Measurements from ENCODE around the gene GRID2.

GRID2 gene

GRCh38 chr4:93710101-93710846 is 1406.5 kb downstream of the GRID2 start:
- Histone ChIP-seq H3K36me3 (ENCODE audit: insufficient read depth, low read depth, low read length) (no peaks in the 10 kb centered on the region), H3K9me3 (ENCODE audit: insufficient read depth, low read depth, low read length) (no peaks in the 10 kb centered on the region), H3K9ac (ENCODE audit: low read depth, low read length) (no peak overlapping the region), H3K27ac (ENCODE audit: low read length) (no peak overlapping the region), H3K4me1 (ENCODE audit: insufficient read depth, low read length) (no peaks in the 10 kb centered on the region), H3K27me3 (ENCODE audit: insufficient read depth, low read length) (no peaks in the 10 kb centered on the region), H3K4me3 (ENCODE audit: low read length) (no peak overlapping the region)

DNA sequence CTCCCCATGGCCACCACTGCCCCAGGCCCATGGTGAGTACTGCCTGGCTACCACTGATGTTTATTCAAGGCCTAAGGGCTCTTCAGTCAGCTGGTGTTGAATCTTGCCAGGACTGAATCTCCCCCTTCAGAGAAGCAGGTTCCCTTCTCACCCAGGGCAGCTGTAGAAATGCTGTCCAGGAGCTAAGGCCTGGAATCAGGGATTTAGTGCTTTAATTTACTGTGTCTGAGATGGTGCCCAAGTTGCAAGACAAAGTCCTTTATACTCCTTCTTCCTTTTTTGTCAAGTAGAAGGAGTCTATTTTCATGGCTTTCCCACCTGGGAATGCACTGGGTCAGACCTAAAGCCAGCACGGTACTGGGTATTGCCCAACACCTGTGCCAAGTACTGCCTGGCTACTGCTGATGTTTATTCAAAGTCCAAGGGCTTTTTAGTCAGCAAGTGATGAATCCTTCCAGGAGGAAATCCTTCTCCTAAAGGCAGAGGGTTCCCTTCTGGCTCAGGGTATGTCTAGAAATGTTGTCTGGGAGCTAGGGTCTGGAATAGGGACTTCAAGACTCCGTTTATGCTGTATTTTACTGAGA is 1407.2 kb downstream of the GRID2 start:
- Histone ChIP-seq H3K27me3 (ENCODE audit: insufficient read depth, low read length) (no peaks in the 10 kb centered on the region), H3K4me3 (ENCODE audit: low read length) (no peak overlapping the region), H3K9me3 (ENCODE audit: insufficient read depth, low read depth, low read length) (no peaks in the 10 kb centered on the region), H3K27ac (ENCODE audit: low read length) (no peak overlapping the region), H3K36me3 (ENCODE audit: insufficient read depth, low read depth, low read length) (no peaks in the 10 kb centered on the region), H3K9ac (ENCODE audit: low read depth, low read length) (no peak overlapping the region), H3K4me1 (ENCODE audit: insufficient read depth, low read length) (no peaks in the 10 kb centered on the region)

GRCh38 chr4:93718233-93718632 is 1414.5 kb downstream of the GRID2 start:
- H3K9me3 ChIP-seq (ENCODE audit: insufficient read depth, low read depth, low read length) = no peaks in the 10 kb centered on the region
- H3K27ac ChIP-seq (ENCODE audit: low read length) = no peak overlapping the region
- H3K36me3 ChIP-seq (ENCODE audit: insufficient read depth, low read depth, low read length) = no peaks in the 10 kb centered on the region
- H3K27me3 ChIP-seq (ENCODE audit: insufficient read depth, low read length) = no peaks in the 10 kb centered on the region
- no peak overlapping the region for H3K9ac ChIP-seq (ENCODE audit: low read depth, low read length)
- no peaks in the 10 kb centered on the region for H3K4me1 ChIP-seq (ENCODE audit: insufficient read depth, low read length)
- H3K4me3 ChIP-seq (ENCODE audit: low read length) = no peak overlapping the region

DNA sequence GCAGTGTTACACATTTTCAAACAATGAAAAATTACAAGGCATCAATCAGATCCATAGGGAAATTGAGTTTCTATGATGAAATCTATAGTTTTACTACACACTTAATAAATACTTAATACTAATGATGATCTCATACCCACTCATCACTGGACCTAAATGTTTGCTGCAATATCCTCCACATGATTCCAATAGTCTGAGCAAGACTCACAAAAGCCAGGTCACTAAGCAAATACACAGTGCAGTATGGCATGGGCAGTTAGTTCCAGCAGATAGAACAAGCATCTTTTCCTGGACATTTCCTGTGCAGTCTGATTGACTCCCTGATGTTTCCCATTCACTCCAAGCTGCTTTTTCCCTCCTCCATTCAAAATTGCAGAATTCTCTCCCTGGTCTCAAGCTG is 1415.8 kb downstream of the GRID2 start:
- H3K36me3 ChIP-seq (ENCODE audit: insufficient read depth, low read depth, low read length) = no peaks in the 10 kb centered on the region
- no peaks in the 10 kb centered on the region for H3K9me3 ChIP-seq (ENCODE audit: insufficient read depth, low read depth, low read length)
- H3K9ac ChIP-seq (ENCODE audit: low read depth, low read length) = no peak overlapping the region
- H3K27me3 ChIP-seq (ENCODE audit: insufficient read depth, low read length) = no peaks in the 10 kb centered on the region
- no peak overlapping the region for H3K27ac ChIP-seq (ENCODE audit: low read length)
- H3K4me3 ChIP-seq (ENCODE audit: low read length) = no peak overlapping the region
- no peaks in the 10 kb centered on the region for H3K4me1 ChIP-seq (ENCODE audit: insufficient read depth, low read length)

DNA sequence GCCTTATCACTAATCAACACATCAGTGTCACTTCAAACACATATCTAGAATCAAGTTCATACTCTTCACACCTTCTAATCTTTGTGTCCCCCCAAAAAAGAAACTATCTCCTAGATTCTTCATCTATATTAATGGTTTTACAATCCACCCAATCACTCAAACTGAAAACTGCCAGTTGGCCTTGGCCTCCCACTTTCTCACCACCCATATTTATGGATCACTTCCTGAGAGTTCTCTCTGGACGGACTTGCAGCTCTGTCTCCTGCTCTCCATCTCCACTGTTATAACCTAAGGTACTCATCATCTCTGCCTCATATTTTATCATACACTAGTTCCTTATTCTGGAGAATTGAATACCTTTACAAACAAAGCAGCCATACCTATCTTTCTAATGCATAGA is 1418.7 kb downstream of the GRID2 start:
- Histone ChIP-seq H3K36me3 (ENCODE audit: insufficient read depth, low read depth, low read length) (no peaks in the 10 kb centered on the region), H3K9ac (ENCODE audit: low read depth, low read length) (no peak overlapping the region)

DNA sequence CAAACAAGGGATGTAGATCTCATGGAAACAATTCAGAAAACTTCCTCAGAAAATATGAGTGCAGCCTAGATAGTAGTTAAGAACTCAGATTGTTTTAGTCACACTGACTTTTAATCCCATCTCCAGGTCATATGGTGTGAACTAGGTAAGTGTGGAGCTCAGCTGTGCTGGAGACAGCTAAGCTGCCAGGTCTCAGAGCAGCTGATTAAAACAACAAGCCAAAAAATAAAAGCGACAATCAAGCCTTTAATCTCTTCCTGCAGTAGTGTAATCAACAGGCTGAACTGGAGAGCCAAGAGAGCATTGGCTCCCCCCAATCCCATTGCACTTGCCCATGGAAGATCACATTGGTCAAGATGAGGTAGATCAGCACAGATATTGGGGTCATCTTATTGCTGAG is 1426.5 kb downstream of the GRID2 start:
- Histone ChIP-seq H3K27me3 (ENCODE audit: insufficient read depth, low read length) (no peaks in the 10 kb centered on the region), H3K9me3 (ENCODE audit: insufficient read depth, low read depth, low read length) (no peaks in the 10 kb centered on the region), H3K4me3 (ENCODE audit: low read length) (no peak overlapping the region), H3K36me3 (ENCODE audit: insufficient read depth, low read depth, low read length) (no peaks in the 10 kb centered on the region), H3K9ac (ENCODE audit: low read depth, low read length) (no peak overlapping the region), H3K27ac (ENCODE audit: low read length) (no peak overlapping the region), H3K4me1 (ENCODE audit: insufficient read depth, low read length) (peaks cover 28% of the 10 kb centered on the region)

More for the DNA sequence above, 1418.7 kb downstream of the GRID2 start:
- Histone ChIP-seq H3K9me3 (ENCODE audit: insufficient read depth, low read depth, low read length) (no peaks in the 10 kb centered on the region), H3K27me3 (ENCODE audit: insufficient read depth, low read length) (no peaks in the 10 kb centered on the region), H3K4me3 (ENCODE audit: low read length) (no peak overlapping the region), H3K27ac (ENCODE audit: low read length) (no peak overlapping the region), H3K4me1 (ENCODE audit: insufficient read depth, low read length) (no peaks in the 10 kb centered on the region)

DNA sequence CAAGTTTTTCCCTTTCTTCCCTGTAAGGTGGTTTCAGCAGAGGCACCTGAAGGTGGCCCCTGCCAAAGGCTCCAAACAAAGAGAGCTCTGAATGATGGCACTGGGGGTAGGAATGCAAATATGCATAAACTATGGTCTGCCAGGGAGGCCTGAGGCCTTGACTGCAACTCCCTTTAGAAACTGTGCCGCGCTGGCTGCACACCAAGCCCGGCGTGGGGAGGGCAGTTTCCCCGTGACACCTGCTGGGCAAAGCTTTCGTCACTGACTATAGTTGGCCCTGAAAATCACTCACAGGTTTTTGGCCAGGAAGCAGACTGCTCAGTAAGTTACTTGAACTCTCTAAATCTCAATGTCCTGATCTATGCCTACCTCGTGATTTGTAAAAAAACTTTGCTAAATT is 1427.0 kb downstream of the GRID2 start:
- Histone ChIP-seq H3K9ac (ENCODE audit: low read depth, low read length) (no peak overlapping the region), H3K9me3 (ENCODE audit: insufficient read depth, low read depth, low read length) (no peaks in the 10 kb centered on the region), H3K36me3 (ENCODE audit: insufficient read depth, low read depth, low read length) (no peaks in the 10 kb centered on the region), H3K4me3 (ENCODE audit: low read length) (no peak overlapping the region), H3K27me3 (ENCODE audit: insufficient read depth, low read length) (no peaks in the 10 kb centered on the region), H3K4me1 (ENCODE audit: insufficient read depth, low read length) (peaks cover 28% of the 10 kb centered on the region), H3K27ac (ENCODE audit: low read length) (no peak overlapping the region)

DNA sequence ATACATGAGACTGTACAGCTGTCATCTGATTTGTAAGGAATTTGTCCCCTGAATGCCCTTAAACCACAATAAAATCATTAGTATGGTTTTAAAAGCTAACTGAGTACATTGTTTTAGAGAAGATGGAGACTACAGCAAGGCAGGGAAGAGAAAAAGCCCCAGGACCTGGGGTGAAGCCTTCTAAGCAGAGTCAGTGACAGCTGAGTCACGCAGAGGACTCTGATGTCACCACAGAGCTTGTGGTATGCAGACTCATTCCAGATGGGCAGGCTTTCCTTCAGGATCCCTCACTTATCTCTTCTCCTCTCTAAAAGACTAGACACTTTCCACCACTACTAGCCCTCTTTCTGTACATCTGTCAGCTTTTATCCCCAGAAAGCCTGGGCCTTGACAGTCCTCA is 1427.7 kb downstream of the GRID2 start:
- H3K27me3 ChIP-seq (ENCODE audit: insufficient read depth, low read length) = no peaks in the 10 kb centered on the region
- no peak overlapping the region for H3K27ac ChIP-seq (ENCODE audit: low read length)

GRCh38 chr4:93732509-93732908 is 1428.7 kb downstream of the GRID2 start:
- H3K27me3 ChIP-seq (ENCODE audit: insufficient read depth, low read length) = no peaks in the 10 kb centered on the region
- no peak overlapping the region for H3K9ac ChIP-seq (ENCODE audit: low read depth, low read length)
- H3K4me1 ChIP-seq (ENCODE audit: insufficient read depth, low read length) = peaks cover 28% of the 10 kb centered on the region
- no peaks in the 10 kb centered on the region for H3K36me3 ChIP-seq (ENCODE audit: insufficient read depth, low read depth, low read length)
- no peak overlapping the region for H3K27ac ChIP-seq (ENCODE audit: low read length)
- no peak overlapping the region for H3K4me3 ChIP-seq (ENCODE audit: low read length)
- no peaks in the 10 kb centered on the region for H3K9me3 ChIP-seq (ENCODE audit: insufficient read depth, low read depth, low read length)

More for the DNA sequence above, 1427.7 kb downstream of the GRID2 start:
- H3K9me3 ChIP-seq (ENCODE audit: insufficient read depth, low read depth, low read length) = no peaks in the 10 kb centered on the region
- no peak overlapping the region for H3K4me3 ChIP-seq (ENCODE audit: low read length)
- H3K9ac ChIP-seq (ENCODE audit: low read depth, low read length) = no peak overlapping the region
- peaks cover 28% of the 10 kb centered on the region for H3K4me1 ChIP-seq (ENCODE audit: insufficient read depth, low read length)
- no peaks in the 10 kb centered on the region for H3K36me3 ChIP-seq (ENCODE audit: insufficient read depth, low read depth, low read length)

GRCh38 chr4:93740890-93741289 is 1437.1 kb downstream of the GRID2 start:
- H3K9me3 ChIP-seq (ENCODE audit: insufficient read depth, low read depth, low read length) = no peaks in the 10 kb centered on the region
- no peak overlapping the region for H3K9ac ChIP-seq (ENCODE audit: low read depth, low read length)
- no peak overlapping the region for H3K27ac ChIP-seq (ENCODE audit: low read length)
- H3K4me1 ChIP-seq (ENCODE audit: insufficient read depth, low read length) = no peaks in the 10 kb centered on the region
- H3K4me3 ChIP-seq (ENCODE audit: low read length) = no peak overlapping the region
- no peaks in the 10 kb centered on the region for H3K36me3 ChIP-seq (ENCODE audit: insufficient read depth, low read depth, low read length)
- no peaks in the 10 kb centered on the region for H3K27me3 ChIP-seq (ENCODE audit: insufficient read depth, low read length)

- H3K9me3 ChIP-seq (ENCODE audit: insufficient read depth, low read depth, low read length) = no peaks in the 10 kb centered on the region
- H3K4me1 ChIP-seq (ENCODE audit: insufficient read depth, low read length) = no peaks in the 10 kb centered on the region
- no peaks in the 10 kb centered on the region for H3K27me3 ChIP-seq (ENCODE audit: insufficient read depth, low read length)
- no peak overlapping the region for H3K4me3 ChIP-seq (ENCODE audit: low read length)
- no peaks in the 10 kb centered on the region for H3K36me3 ChIP-seq (ENCODE audit: insufficient read depth, low read depth, low read length)
- H3K27ac ChIP-seq (ENCODE audit: low read length) = no peak overlapping the region
- H3K9ac ChIP-seq (ENCODE audit: low read depth, low read length) = no peak overlapping the region
Measured at GRCh38 chr4:93743022-93743421, 1439.3 kb downstream of the GRID2 start.

DNA sequence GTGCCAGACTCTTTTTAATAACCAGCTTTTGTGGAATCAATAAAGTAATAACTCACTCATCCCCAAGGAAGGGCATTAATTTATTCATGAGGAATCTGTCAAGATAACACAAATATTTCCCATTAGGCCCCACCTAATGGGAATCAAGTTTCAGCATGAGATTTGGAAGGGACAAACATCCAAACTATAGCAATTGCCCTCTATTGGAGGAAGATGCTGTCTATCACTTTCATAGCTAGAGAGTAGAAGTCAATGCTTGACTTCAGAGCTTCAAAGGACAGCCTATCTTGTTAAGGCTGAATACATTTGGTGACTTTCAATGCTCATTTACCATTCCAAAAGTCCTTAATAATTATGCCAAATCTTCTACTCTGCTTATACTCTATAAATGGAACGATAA is 1439.9 kb downstream of the GRID2 start:
- no peaks in the 10 kb centered on the region for H3K9me3 ChIP-seq (ENCODE audit: insufficient read depth, low read depth, low read length)
- no peaks in the 10 kb centered on the region for H3K27me3 ChIP-seq (ENCODE audit: insufficient read depth, low read length)

More for the DNA sequence above, 1439.9 kb downstream of the GRID2 start:
- H3K27ac ChIP-seq (ENCODE audit: low read length) = no peak overlapping the region
- no peaks in the 10 kb centered on the region for H3K36me3 ChIP-seq (ENCODE audit: insufficient read depth, low read depth, low read length)
- H3K4me3 ChIP-seq (ENCODE audit: low read length) = no peak overlapping the region
- H3K9ac ChIP-seq (ENCODE audit: low read depth, low read length) = no peak overlapping the region
- H3K4me1 ChIP-seq (ENCODE audit: insufficient read depth, low read length) = peaks cover 2% of the 10 kb centered on the region; the same call in 1 of the 2 replicates
